Measurements from ENCODE around the gene WSCD1. TPM values are rescaled to one million over a fixed set of nuclear protein-coding genes. Genes with fewer than 3 reads are reported as not detected.
A peak's percentile ranks its signal among the peaks of the same experiment; 100 is the strongest.

Gene WSCD1
- 40.3 TPM for polyA plus RNA-seq (ENCODE audit: insufficient read length)

DNA sequence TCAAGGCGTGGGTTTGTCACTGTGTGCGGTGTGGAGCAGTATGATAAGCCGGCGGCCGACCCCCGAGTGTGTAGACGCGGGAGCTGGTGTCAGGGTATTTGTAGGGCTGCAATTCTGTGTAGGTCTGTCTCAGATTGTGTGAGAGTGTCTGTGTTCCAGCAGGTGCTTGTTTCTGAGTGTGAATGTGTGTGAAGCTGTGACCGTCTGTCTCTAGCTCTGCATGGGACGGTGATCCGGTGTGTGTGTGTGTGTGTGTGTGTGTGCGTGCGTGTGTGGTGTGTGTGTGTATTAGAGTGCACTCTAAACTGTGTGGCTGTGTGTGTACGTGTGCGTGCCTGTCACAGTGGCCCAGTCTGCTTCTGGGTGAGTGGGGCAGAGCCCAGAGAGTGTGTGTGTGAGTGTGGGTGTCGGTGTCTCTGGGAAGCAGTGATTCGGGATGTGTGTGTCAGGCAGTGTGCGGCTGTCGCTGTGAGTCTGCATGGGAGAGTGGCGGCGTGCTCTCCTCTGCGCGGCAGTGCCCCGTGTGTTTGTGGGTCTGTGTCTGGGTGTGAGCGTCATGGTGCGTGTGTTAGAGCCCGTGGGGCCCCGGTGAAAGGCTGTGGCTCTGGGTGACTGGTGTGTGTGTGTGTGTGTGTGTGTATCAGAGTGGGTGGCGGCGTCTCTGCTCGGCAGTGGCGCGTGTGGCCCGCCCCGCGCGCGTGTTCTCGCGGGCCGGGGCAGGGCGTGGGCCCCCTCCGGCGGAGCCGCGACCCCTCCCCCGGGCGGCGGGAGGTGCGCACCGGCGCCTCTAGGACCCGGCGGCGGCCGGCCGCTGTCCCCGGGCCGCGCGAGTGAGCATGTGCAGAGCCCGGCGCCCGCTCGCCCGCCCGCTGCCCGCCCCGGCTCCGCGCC lies at the start of gene WSCD1:
WSCD1 (plus strand) TSS at position 841 of the 891 bp plus-strand sequence. CDS start 10,280 bp downstream, outside the sequence.
- no peak for DNase-seq (ENCODE audit: low read depth)

DNA sequence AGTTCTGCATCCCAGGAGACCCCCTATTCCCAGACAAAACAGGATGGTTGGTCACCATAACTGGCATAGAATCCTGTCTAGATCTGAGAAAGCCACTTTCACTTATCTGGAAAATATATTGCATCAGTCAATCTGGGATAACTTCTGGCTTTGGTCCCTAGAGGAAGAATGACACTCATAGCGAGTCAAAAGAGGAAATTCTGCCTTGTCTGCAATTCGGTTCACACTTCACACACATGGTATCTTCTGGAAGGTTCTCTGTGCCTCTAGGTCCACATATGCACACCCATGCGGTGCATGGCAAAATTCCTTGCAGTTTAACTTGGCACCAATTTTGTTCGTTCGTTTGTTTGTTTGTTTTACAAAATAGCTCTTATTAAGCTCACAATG lies 49.2 kb upstream of the WSCD1 start:
- DNase-seq (ENCODE audit: low read depth): no peak

DNA sequence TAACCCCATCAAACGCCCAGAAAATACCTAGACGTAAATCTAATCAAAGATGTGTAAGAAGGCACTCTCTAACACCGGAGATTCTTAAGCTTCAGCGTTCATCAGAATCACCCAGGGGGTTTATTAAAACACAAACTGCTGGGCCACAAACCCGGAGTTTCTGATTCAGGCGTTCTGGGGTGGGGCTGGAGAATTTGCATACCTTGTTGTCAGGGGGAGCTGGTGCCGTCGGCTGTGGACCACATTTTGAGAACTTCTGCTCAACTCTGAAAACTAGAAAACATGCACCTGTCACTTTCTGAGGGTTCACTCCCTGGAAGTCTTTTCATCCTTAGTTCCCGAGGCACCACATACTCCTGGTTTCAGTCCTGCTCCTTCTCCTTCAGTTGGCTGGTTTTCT lies 48.6 kb upstream of the WSCD1 start:
- no peak for DNase-seq (ENCODE audit: low read depth)

DNA sequence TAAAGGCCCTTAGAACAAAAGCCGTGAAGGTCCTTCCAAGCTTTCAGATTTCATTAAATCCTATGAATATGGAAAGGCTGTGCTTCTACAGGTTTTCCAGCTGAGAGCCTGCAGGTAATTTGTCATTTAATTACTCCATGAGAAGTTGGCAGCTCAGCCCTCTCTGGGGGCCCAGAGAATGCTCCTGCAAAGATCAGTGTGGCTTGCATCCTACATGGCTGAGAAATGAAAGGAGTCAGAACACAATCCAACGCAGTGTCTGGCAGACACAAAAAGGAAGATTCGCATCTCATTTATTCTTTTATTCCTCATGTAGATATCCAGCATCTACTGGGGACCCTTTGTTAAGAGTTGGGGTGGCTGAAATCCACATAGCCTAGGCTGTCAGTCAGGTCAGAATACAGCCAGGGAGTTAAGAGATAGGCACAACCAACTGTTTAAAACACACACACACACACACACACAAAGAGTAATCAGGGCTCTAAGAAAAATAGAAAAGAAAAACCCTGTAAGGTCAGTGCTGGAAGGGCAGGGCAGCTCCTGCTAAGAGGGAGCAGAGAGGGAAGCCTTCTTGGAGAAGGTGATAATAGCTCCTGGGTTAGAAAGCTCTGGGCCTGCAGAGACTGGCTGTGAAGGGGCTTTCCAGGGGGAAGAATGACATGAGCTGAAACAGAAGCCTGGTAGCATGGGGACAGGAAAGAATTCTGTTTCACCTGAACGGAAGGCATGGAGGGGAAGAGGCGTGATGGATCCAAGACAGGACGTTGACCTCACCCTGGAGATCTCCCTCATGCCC lies 46.9 kb upstream of the WSCD1 start:
- no peak for DNase-seq (ENCODE audit: low read depth)

DNA sequence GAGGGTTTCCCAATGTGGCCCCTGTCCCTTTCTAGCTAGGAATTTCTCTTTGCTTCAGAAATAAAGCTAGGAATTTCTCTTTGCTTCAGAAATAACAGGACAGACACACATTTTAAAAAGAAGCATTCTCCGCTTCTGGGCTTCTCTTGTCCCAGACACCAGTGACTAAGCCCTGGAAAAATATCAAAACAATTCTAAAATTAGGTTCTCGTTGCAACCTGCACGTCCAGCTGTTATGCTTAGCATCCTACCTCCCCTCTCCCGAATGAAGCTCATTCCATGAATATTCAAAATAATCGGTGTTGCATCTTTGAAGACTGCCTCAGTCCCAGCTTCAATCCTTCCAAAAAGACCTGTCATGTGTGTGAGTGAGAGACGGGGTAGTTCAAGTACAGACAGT lies 45.6 kb upstream of the WSCD1 start:
- DNase-seq (ENCODE audit: low read depth): no peak

DNA sequence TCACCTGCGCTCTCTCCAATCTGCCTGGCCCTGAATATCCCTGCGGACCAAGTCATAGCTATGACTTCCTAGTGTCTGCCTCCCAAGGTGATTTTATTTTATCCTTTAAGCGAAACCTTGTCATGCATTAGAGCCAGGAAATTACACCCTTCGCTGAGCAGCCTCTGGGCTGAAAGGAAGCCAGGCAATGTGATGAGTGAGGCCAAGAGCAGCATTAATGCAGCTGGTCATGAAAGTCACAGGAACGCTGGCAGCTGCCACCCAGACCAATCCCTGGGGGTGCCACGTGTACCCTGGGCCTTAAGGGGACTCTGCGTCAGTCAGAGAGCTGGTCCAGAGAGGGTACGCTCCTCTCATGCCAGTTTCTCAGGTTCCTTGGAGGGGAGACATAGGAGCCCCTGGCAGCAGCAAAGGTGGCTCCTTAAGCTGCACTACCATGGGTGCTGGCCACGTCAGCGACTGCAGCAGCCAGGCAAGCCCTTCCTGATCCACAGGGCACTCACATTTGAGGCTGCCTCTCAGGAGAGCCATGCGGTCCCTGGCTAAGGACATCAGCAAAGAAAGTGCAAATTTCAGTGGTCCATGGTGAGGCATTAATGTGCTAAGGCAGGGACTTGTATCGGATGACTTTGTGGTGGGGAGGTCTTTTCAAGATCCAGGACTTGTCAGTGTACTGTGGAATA lies 42.7 kb upstream of the WSCD1 start:
- DNase-seq (ENCODE audit: low read depth): peak; percentile 11

DNA sequence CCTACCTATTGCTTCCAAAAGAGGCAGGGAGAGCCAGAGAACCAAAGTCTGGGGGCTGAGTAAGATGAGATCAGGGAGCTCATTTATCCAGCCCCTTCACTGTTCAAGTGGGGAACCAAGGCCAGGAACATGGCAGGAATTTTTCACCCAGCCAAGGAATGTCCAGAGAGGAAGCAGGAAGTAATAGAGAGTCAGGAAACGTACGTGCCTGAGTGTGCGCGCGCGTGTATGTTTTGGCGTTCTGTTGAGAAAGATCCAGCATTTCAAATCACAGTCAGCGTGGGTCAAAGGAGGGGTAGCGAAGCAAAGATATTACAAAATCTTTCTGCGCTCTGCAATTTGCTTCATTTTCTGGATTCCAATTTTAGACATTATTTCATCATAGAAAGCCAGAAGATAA lies 41.9 kb upstream of the WSCD1 start:
- DNase-seq (ENCODE audit: low read depth): no peak

DNA sequence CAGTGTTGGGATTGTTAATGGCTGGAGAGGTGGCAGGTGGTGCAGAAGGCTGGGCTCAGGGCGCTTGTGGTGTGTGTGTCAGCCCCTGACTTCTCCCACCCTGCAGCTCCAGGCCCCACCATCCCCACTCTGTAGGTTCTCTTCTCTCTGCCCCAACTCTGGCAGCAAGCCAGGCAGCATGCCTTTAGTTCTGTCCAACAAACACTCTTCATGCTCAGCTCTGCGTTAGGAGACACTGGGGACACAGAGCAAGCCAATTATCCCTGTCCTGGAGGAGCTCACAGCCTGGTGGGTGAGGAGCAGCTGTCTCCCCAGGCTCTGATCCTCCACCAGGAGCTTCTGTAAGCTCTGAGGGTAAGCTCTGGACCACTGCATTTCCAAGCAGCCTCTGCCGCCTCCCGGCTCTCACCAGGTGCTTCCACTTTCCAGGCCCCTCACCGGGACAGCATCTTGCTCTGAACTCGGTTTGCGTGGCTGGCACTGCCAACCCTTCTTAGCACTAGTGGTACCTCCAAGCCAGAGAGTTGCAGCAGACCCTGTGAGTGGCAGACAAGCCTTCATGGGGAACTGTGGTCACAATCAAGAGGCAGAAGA lies 34.3 kb upstream of the WSCD1 start:
- DNase-seq (ENCODE audit: low read depth): no peak

DNA sequence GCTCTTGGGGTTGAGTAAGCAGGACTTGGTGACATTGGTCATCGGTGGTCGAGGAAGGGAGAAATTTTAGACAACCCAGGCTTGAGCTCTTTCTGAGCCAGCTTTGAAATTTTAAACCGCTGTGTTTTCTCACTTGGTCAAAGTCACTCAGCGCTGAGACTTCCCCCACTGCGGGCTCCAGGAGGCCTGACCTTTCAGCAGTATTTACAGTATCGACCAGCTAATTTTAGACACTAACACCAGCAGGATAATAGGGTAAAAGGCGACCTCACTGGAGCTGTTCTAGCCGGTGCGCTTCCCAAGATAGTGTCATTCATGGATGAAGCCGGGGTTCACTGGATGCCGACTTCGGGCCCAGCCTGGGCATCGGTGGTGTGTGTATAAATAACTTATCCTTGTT lies 29.7 kb upstream of the WSCD1 start:
- DNase-seq (ENCODE audit: low read depth): no peak

DNA sequence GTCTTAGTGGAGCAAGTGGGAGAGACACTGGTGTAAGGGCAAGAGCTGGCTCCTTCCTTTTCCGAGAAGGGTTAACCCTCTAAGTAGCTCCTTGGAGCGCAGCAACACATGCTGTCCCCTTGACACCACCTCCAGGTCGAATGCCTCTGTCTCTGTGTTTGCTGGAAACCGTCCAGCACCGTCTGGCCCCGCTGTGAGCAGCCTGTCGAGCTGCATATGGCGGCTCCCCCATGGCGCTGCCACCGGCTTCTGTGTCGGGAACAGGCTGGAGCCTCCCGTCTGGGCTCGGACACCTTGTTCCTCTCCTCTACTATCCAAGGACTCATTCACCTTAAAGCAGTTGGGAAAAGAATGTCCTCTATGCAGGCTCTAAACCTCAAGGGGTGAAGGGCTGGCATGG lies 28.9 kb upstream of the WSCD1 start:
- no peak for DNase-seq (ENCODE audit: low read depth)

DNA sequence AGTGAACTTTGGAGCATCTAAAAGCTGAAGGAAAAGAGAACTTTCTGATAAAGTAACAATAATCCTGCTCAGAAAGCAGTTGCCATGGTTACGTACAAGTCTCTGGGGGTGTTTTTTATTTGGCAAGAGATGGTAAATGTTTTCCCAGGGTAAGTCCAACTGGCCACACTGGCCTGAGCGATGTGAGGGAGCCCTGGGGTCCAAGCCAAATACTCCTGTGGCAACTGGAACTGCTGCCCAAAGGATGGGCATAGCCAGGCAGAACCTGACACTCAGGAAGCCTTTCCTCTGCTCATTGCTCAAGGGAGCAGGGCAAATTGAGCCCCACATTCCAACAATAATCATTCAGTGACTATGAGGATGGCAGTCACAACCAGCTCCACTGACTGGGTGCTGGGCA lies 26.8 kb upstream of the WSCD1 start:
- no peak for DNase-seq (ENCODE audit: low read depth)

DNA sequence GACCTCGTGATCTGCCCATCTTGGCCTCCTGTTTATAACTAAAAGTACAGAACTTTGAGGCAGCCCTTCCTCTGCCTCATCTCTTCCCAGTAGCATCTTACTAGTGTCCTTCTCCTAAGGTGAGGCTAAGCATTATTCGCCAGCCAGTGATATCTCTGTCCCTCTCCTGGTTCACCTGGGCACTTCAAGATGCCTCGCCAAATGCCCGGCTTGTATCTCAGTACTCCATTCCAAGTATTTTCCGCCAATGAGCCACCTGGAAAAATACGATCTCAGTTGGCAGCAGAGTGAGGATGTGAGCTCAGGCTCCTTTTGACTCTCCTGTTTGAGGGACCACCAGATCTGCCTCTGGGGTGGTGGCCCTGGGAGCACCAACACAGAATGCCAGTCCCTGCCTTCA lies 25.9 kb upstream of the WSCD1 start:
- DNase-seq (ENCODE audit: low read depth): no peak

DNA sequence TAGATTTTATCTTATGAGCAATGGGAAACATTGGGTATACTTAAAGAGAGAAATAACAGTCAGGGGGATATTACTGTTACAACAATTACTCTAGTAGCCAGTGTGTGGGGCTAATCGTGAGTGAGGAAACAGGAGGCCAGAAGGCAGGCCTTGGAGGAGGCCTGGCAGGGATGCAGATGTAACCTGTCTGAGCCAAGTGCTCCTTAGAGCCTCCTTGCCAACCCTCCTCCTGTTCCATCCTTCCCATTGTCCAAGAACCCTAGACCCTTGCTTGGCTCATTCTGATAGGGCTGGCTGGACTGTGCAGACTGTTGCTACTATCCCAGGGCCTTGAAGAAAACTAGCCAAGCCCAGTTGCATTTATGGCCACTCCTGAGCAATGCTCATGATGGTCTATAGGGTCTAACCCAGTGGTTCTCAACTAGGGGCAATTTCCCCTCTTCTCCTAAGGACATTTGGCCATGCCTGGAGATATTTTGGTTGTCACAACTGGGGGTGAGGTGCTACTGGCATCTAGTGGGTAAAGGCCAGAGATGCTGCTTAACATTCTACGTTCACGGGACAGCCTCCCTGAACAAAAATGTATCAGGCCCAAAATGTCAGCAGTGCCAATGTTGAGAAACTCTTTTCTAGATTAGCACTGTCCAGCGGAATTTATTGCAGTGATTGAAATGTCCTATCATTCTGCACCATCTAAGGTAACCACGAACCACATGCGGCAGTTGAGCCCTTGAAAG lies 24.4 kb upstream of the WSCD1 start:
- DNase-seq (ENCODE audit: low read depth): no peak

DNA sequence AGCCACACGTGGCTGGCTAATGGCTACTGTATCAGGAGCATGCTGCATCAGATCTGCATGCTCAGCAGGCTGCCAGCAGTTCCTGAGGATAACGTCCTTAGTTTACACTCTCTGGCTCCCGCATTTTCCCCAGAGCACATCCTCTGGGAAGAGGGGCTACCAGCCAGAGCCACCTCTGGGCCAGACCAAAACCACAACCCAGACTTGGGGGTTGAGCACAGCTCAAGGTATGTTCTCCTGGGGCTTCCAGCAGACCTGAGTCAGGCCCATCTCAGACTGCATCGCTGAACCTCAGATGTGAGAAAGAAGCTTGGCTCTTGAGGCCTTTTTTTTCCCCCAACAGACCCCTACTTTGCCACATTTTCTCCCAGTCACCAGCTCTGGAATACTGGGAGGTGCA lies 23.7 kb upstream of the WSCD1 start:
- DNase-seq (ENCODE audit: low read depth): no peak

DNA sequence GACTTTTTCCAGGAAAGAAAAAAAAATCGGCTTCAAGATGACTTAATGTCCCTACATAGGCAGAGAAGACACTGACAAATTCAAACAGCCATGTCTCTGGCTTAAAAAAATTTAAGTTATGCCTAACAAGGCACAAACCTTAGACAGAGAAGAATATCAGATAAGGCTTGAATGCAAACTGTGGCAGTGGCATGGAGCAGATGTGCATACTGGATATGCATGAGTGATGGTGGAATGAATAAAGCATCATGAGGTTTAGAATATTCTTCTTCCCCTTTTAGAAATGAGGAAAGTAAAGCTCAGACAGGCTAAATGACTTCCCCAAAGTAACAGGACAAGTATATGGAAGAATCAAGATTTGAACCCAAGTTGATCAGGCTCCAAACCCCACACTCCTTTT lies 23.2 kb upstream of the WSCD1 start:
- no peak for DNase-seq (ENCODE audit: low read depth)

DNA sequence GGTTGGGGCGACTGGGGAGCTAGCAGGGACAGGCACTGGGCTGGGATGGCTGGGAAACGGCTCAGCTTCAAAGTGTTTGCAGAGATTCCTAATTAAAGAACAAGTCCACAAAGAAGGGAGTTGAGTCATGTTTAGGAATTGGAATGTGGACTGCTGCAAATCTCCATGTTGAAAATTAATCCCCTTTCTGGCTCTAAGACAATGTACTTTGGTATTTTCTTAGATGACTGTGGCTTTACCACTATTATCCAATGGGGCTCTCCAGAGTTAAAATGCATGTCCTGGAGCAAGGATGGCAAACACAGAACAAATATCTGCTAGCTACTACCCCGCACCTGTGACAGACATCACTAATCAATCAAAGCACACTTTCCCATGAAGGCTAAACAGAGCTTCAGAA lies 22.2 kb upstream of the WSCD1 start:
- DNase-seq (ENCODE audit: low read depth): no peak

DNA sequence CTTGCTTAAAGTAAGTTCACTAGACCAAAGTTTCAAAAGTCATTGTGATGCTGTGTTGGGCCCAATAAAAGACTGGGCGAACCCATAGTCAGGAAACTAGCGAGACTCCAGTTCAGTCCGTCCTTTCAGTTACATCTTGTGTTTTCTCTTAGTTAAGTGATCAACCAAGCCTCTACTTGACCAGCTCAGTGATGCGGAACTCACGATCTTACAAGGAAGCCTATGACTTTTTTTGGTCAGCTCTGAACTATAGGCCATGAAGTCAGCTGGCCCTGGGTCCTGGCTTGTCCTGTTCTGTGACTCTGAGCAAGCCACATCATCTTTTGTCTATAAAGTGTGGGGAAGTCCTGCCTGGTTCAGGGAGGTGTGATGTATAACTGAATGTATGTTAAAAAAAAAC lies 21.7 kb upstream of the WSCD1 start:
- no peak for DNase-seq (ENCODE audit: low read depth)

DNA sequence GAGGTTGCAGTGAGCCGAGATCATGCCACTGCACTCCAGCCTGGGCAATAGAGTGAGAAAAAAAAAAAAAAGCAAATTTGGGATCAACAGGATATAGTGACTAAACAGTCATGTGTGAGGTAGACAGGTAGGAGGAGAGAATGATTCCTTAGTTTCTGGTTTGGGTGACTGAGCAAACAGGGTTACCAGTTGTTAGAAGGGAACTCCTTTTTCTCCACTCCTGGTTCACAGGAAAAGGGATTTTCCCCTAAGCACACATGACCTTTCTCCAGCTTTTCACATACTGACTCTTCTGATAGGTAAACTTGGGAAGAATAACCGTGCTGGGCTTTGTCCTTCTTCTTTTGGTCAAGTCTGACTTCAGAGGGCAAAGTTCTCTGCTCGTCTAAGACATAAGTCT lies 17.3 kb upstream of the WSCD1 start:
- DNase-seq (ENCODE audit: low read depth): no peak

DNA sequence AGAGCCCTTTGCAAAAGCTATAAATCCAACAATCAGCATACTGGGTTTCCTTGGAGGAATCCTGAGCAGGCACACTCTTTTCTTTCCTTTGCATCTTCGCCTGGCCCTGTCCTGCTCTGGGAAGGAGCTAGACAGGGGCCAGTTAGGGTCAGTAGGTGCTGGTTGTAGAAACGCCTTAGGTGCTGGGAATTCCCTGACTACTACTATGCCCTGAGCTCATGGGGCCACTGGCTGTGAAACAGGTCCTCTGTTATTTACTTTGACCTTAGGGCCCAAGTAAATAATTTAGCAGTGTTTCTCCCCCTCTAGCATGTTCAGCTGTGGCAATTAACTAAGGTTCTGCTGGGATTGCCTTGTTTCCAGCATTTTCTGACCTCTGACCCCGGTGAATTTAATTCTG lies 15.8 kb upstream of the WSCD1 start:
- no peak for DNase-seq (ENCODE audit: low read depth)

DNA sequence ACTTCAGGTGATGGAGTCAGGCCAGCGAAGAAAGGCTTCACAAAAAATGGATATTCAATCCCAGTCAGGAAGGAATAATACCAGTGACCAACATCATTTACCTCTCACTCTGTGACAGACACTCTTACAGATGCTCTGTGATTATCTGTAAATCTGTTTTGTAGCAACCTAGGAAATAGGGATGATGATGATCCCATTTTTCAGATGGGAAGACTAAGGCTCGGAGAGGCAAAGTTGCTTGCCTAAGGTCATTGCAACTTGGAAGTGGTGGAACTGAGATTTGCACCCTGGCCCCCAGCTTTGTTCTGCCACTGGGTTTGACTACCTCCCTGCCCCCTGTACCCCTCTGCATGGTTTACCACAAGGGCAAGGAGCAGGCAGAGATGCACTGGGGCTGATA lies 14.1 kb upstream of the WSCD1 start:
- DNase-seq (ENCODE audit: low read depth): no peak

DNA sequence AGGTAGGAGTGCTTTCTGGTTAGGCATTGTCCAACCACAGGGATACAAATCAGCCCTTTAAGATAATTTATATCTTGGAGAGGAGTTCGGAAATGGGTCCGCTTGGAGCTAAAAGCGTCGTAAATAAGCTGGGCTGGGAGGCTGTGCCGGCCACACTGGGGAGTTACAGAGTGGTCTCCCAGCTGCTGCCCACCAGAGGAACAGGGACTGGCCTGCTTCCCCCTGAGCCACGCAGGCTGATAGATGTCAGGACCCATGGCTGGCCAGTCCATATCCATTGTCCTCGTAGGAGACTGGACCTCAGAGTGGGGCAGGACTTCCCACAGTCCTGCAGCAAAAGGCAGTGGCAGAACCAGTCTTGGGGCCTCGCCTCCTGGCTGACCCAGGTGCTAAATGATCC lies 12.6 kb upstream of the WSCD1 start:
- DNase-seq (ENCODE audit: low read depth): no peak

All from forelimb muscle (tissue), 1 donor.